ENCODE data around the gene INPP5J.

DNA sequence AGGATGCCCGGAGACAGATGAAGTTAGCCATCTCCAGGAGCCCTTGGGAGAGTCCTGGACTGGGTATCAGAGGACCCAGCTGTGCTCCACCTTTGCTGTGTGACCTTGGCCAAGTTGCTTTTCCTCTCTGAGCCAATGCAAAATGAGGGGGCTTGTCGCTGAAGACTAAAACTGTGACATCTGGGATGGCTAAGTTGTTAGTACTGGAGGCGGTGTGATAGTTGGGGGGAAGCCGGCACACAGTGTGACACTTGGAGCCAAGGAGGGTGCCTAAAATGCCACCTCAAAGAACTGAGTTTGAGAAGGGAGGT, 481 bp downstream of the INPP5J start:
- TF ChIP-seq POLR2A (IDR thresholded peaks at IDR 0.05), result no peak
- TF ChIP-seq, protein P1, sequence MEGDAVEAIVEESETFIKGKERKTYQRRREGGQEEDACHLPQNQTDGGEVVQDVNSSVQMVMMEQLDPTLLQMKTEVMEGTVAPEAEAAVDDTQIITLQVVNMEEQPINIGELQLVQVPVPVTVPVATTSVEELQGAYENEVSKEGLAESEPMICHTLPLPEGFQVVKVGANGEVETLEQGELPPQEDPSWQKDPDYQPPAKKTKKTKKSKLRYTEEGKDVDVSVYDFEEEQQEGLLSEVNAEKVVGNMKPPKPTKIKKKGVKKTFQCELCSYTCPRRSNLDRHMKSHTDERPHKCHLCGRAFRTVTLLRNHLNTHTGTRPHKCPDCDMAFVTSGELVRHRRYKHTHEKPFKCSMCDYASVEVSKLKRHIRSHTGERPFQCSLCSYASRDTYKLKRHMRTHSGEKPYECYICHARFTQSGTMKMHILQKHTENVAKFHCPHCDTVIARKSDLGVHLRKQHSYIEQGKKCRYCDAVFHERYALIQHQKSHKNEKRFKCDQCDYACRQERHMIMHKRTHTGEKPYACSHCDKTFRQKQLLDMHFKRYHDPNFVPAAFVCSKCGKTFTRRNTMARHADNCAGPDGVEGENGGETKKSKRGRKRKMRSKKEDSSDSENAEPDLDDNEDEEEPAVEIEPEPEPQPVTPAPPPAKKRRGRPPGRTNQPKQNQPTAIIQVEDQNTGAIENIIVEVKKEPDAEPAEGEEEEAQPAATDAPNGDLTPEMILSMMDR (IDR thresholded peaks at IDR 0.05), result no peak
